ENCODE measurements around the gene KAT5.
"Not testable (repeated sequence)": the region's sequence is repeated elsewhere in the genome, so short reads cannot be mapped to it uniquely, and the experiment has no call there.

DNA sequence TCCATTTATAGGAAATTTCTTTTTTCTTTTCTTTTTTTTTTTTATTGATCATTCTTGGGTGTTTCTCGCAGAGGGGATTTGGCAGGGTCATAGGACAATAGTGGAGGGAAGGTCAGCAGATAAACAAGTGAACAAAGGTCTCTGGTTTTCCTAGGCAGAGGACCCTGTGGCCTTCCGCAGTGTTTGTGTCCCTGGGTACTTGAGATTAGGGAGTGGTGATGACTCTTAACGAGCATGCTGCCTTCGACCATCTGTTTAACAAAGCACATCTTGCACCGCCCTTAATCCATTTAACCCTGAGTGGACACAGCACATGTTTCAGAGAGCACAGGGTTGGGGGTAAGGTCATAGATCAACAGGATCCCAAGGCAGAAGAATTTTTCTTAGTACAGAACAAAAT lies 50.1 kb downstream of the KAT5 start:
- not testable (repeated sequence) for TF ChIP-seq POLR2A, CTCF, POLR2AphosphoS5, EP300 (IDR thresholded peaks at IDR 0.05)
